GM19043 (cell line): ENCODE data around the gene POMT1.
"Not testable (repeated sequence)": the region's sequence is repeated elsewhere in the genome, so short reads cannot be mapped to it uniquely, and the experiment has no call there.

Experiments used
- ATAC-seq: cut with Tn5 transposase; IDR thresholded peaks from one replicate; pipeline ENCODE4 v1.9.1; 2021; ENCODE audit warnings: low read depth; ENCODE audit not compliant: unreplicated experiment

POMT1 gene, protein sequence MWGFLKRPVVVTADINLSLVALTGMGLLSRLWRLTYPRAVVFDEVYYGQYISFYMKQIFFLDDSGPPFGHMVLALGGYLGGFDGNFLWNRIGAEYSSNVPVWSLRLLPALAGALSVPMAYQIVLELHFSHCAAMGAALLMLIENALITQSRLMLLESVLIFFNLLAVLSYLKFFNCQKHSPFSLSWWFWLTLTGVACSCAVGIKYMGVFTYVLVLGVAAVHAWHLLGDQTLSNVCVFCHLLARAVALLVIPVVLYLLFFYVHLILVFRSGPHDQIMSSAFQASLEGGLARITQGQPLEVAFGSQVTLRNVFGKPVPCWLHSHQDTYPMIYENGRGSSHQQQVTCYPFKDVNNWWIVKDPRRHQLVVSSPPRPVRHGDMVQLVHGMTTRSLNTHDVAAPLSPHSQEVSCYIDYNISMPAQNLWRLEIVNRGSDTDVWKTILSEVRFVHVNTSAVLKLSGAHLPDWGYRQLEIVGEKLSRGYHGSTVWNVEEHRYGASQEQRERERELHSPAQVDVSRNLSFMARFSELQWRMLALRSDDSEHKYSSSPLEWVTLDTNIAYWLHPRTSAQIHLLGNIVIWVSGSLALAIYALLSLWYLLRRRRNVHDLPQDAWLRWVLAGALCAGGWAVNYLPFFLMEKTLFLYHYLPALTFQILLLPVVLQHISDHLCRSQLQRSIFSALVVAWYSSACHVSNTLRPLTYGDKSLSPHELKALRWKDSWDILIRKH

DNA sequence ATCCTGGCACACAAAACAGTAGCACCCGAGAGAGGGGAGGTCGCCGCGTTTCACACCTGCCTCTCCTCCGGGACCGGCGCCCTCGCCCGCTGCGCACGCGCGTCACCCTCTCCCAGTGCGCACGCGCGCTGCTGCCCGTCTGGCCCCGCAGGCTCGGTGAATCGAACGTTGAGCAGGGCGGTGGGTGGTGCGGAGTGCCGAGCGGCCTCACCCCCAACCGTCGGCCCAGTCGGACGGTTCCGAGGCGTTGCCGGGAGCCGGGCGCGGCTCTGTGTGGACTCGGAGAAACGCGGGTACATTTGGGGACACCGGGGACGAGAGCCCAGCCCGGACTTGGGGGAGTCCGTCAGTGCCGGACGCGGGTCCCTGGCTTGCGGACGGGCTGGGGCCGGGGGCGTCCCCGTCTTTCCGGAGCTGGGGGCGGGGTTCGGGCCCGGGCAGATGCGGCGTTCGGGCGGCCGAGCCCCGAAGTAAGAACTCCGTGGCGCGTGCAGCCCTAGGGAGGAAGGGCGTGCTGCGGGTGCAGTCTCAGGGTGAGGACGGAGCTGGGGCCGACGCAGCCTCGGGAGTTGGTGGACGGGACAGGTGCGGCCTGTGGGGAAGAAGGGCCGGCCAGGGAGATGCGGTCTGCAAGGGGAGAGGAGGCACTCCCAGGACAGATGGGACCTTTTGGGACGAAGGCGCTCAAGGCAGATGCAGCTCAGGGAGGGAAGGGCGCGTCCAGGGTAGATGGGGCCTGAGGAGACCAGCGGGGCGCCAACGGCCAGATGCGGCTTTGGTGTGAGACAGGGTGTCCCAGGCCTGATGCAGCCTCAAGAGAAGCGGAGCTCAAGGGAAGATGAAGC, at the start of gene POMT1:
Gene POMT1 (plus strand): TSS at position 138 of the 845 bp plus-strand sequence. CDS start 1,301 bp downstream, outside the sequence.
- no peak for ATAC-seq

DNA sequence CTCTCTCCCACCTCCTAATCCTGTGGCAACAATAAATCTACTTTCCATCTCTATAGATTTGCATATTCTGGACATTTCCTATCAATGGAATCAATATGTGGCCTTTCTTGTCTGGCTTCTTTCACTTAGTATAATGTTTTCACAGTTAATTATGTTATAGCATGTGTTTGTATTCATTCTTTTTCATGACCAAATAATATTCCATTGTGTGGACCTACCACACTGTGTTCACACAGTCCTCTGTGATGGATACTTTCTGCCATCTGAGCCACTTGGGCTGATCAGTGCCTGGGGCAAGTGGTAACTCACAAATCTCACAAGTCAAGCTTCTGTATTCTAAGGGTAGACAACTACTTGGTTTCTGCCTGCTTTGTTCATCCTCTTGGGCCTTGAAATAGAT, 48.7 kb upstream of the POMT1 start:
- no peak for ATAC-seq

DNA sequence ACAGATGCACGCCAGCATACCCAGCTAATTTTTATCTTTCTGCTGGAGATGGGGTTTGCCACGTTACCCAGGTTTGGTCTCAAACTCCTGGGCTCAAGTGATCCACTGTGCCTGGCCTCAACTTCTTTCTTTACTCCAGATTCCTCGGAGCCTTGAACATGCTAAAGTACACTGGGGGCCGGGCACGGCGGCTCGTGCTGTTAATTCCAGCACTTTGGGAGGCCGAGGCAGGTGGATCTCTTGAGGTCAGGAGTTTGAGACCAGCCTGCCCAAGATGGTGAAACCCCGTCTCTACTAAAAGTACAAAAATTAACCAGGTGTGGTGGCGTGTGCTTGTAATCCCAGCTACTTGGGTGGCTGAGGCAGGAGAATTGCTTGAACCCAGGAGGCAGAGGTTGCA, 47.1 kb upstream of the POMT1 start:
- ATAC-seq = not testable (repeated sequence)

DNA sequence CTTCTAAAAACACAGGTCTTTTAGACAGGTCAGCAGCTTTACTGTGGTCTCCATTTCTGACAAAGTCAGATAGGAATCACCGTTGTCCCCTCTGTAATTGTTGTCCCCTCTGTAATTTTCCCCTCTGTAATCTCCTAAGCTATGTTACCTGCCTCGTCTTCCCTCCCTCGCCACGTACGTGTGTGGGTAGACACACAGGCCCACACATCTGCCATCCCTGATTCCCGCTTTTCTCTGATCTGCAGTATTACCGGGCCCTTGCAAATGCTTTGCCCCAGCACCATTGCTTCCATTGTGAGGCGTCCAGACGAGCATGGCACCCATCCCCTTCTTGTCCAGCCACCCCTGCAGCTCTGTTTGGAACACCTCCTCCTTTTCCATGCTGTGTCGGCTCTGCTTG, 45.0 kb upstream of the POMT1 start:
- ATAC-seq = no peak

DNA sequence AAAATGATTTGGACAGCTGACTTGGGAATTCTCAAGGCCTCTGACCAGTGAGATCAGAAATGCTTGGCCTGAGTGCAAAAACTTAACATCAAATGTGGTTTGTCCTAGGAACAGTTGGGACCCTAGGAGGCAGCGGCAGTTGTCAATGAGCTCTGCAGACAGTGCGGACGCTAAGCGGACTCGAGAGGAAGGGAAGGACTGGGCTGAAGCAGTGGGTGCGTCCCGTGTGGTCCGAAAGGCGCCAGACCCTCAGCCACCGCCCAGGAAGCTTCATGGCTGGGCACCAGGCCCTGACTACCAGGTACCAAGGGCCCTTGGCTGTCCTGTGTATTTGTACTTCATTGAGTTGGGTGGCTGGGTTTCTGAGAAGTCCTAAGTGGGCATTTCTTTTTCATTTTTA, 43.7 kb upstream of the POMT1 start:
- ATAC-seq = no peak

DNA sequence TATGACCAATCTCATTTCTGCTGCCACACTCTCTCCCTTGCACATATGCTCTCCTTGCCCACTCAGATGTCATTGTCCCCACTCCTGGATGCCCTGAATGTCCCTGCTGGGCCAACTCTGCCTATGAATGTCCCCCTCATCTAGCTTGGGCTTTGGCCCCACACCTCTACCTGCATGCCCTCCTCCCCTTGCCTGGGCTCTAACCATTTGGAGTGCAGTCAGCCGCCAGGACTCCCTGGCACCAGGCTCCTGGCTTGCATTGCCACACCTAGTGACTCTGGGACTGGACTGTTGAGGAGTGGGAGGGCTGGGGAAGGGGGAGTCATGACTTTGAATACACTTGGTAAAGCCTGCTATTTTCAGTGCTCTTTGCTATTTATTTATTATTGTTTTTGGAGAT, 41.6 kb upstream of the POMT1 start:
- no peak for ATAC-seq

DNA sequence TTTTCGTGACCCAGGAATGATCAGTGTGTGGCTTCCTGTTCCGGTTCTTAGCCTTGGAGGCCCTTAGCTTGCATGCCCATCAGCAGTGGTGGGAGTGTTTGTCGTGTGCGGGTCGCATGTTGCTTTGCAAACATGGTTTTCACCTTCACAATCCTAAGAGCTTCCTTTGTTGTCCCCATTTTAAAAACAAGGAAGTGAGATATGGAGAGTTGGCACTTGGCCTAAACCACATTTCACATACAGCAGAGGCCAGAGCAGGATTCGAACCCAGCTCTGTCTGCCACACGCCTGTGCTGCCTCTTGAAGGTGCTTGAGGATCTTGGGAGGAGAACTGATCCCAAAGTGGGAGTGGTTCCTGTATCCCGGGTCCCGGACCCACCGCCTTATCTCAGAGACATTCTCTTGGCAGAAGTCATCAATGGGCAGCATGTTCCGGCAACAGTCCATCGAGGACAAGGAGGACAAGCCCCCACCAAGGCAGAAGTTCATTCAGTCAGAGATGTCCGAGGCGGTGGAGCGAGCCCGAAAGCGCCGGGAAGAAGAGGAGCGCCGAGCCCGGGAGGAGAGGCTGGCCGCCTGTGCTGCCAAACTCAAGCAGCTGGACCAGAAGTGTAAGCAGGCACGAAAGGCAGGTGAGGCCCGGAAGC, 38.2 kb upstream of the POMT1 start:
- no peak for ATAC-seq

DNA sequence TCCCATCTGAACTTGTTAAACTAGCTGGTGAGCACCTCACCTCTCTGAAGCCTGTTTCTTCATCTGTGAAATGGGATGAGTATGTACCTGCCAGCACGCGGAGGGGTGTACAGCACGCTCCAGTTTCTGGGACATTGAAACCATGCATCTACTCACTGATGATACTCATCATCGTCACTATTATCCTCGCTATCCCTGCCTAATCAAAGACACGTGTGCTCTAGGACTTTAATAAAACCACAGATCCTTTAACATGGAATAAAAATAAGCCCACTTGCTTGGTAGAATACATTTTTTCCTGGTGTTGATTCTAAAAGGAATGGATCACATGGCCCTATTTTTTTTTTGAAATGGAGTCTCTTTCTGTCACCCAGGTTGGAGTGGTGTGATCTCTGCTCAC, 37.3 kb upstream of the POMT1 start:
- ATAC-seq = no peak

DNA sequence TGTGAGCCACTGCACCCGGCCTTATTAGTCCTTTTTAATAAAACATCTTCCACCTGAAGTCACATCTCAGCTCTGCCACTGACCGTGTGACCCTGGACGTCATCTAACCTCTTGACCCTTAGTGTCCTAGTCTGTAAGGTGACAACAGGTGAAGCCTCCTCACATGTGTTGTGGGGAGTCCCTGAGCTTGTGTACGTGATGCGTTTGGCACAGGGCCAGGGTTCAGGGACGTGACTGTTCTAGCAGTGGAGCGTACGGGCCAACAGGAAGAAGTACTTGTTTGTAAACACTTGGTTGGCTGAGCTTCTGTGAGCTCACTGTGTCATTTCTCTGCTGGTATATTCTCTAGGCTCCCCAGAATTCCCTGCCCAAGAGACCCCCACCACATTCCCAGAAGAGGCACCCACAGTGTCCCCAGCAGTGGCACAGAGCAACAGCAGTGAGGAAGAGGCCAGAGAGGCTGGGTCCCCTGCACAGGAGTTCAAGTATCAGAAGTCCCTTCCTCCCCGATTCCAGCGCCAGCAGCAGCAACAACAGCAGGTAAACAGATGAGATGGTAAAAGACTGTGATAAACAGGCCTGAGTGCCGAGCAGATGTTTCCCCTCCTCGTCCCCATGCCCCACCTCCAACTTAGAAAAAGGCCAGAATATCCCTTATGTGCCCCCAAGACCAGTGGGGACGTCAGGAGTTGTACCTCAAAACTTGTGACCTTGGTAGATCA, 35.3 kb upstream of the POMT1 start:
- ATAC-seq = no peak

DNA sequence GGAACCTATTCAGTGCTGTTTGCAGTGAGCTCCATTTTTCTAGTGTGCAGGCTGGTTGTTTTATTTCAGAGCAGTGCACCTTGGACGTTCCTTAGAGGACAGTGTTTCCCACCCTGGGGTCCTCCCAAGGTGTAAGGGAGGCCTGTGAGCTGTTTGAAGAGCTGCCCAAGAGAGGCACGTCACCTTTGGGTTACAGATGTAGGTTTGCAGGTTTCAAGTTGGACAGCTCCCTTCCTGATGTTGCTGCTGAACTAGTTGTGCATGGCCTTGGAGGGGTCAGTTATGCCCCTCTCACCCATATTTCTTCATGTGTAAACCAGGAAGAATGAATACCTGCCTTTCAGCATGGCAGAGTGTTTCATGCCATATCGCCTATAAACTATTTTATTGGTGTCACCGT, 34.7 kb upstream of the POMT1 start:
- no peak for ATAC-seq

DNA sequence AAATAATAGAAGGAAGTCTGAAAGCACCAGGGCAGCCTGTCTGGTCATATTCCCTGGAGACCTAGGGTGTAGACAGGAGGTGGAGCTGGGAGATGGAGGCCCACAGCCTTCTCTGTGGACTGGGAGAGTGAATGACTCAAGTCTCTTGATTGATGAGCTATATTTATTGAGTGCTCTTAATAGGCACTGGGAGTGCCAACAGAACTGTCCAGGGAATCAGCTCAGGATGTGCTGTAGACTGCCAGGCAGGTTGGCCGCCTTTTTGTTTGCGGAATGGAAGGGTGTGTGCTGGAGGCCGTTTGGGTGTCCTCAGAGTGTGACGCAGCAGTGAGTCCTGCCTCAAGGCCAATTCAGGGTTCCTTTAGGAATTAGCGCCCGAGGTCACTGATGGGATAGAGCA, 33.4 kb upstream of the POMT1 start:
- ATAC-seq = no peak

DNA sequence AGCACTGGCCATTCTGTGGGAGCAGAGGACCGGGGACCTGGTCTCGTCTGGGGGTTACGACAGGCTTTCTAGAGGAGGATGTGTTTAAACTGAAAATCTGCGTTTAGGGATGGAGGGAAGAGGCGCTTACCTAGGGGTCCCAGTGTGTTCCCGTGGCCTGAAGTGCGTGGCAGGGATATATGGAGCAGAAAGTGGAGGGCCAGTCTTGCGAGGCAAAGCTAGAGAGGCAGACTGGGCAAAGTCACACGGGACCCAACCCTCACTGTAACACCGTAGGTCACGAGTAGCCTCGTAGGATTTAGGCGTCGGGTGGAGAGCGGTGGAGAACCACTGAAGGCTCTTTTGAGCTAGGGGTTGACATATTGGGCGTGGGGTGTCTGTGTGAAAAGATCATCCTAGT, 32.8 kb upstream of the POMT1 start:
- no peak for ATAC-seq

DNA sequence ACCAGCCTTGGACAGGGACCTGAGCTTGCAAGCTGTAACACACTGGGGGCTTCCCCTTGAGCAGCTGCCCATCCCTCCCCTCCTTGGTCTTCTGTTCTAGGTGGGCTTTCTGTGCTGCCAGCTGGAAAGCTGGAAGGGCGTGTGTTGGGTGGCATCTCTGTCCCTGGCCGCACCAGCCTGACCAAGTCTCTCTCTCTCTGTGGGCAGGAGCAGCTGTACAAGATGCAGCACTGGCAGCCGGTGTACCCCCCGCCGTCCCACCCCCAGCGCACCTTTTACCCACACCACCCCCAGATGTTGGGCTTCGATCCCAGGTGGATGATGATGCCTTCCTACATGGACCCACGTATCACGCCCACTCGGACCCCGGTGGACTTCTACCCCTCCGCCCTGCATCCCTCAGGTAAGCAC, 32.1 kb upstream of the POMT1 start:
- no peak for ATAC-seq

DNA sequence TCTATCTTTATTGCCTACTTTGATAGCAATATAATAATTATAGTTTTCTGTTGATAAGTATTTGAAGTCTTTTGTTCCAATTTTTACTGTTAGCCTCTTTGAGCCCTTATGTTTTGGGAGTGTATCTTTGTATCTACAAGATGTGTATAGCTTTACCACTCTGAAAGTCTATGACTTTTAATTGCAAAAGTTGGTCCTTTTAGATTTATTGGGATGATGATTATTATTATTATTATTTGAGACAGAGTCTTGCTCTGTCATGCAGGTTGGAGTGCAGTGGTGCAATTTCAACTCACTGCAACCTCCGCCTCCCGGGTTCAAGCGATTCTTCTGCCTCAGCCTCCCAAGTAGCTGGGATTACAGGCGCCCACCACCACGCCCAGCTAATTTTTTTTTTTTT, 30.6 kb upstream of the POMT1 start:
- not testable (repeated sequence) for ATAC-seq

DNA sequence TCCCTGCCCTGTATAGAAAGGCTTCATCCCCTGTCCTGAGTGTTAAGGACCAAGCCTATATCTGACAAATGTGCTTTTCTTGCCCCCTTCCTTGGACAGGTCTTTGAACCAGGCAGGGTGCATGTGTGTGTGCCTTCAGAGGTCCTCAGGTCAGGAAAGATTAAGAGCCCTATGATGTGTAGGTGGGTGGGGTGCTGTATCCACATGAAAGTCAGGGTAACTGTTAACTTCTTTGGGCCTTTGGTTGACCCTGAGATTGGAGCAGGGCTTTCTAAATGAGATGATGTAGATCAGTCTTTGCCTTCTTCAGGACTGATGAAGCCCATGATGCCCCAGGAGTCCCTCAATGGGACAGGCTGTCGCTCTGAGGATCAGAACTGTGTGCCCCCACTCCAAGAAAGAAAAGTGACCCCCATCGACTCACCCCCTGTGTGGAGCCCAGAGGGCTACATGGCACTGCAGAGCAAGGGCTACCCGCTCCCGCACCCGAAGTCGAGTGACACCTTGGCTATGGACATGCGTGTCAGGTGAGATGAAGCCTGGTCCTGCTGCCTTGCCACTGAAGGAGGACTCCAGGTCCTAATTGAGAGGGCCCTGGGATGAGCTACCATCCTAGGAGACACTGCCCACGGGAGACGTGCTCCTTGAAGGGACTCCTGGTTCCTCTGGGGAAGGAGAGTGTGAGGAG, 29.4 kb upstream of the POMT1 start:
- ATAC-seq = no peak

DNA sequence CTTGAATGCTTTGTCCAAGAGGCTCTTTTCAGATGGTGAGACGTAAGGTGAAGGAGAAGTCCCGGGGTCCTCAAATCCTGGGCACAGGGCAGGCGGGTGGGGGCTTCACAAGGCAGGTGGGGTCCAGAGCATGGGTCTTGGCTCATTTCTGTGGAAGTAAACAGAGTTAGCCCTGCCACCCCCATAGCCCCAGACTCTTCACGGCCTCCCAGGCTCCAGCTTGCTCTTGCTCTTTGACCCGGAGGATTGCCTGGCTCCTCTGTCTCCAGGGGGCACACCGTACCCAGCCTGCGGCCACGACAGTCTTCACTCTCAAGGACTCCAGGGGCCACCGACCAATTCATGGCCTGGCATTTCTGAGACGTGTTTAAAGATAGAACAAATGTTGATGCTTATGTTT, 28.8 kb upstream of the POMT1 start:
- no peak for ATAC-seq

DNA sequence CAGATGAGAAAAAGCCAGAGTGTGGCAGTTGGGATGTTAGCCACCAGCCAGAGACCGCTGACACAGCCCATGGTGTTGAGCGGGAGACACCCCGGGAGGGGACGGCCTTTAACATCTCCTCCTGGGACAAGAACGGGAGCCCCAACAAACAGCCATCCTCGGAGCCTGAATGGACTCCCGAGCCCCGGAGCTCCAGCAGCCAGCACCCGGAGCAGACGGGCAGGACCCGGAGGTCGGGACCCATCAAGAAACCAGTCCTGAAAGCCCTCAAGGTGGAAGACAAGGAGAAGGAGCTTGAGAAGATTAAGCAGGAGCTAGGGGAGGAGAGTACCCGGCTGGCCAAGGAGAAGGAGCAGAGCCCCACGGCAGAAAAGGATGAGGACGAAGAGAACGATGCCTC, 28.0 kb upstream of the POMT1 start:
- no peak for ATAC-seq

DNA sequence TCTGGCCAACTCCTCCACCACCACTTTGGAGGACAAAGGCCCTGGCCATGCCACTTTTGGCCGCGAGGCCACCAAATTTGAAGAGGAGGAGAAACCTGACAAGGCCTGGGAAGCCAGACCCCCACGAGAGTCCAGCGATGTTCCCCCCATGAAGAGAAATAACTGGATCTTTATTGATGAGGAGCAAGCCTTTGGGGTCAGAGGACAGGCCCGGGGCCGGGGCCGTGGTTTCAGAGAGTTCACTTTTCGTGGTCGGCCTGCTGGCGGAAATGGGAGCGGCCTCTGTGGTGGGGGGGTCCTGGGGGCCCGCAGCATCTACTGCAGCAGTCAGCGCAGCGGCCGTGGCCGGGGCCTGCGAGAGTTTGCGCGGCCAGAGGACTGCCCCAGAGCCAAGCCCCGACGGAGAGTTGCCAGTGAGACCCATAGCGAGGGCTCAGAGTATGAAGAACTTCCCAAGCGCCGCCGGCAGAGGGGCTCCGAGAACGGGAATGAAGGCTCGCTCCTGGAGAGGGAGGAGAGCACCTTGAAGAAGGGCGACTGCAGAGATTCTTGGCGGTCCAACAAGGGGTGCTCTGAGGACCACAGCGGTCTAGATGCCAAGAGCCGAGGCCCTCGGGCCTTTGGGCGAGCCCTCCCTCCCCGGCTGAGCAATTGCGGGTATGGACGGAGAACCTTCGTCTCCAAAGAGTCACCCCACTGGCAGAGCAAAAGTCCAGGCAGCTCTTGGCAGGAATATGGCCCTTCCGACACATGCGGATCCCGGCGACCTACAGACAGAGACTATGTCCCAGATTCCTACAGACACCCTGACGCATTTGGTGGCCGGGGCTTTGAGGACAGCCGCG, 27.4 kb upstream of the POMT1 start:
- ATAC-seq = no peak
